Smooth muscle cell of the brain vasculature (primary cell): ENCODE data around the gene MRPL49.
"Not testable (repeated sequence)": the region's sequence is repeated elsewhere in the genome, so short reads cannot be mapped to it uniquely, and the experiment has no call there.

Experiments
- DNase-seq: peaks from one replicate; pipeline ENCODE4 v3.0.0-alpha.2; 2012; ENCODE audit warnings: low read depth, low spot score

Gene MRPL49

DNA sequence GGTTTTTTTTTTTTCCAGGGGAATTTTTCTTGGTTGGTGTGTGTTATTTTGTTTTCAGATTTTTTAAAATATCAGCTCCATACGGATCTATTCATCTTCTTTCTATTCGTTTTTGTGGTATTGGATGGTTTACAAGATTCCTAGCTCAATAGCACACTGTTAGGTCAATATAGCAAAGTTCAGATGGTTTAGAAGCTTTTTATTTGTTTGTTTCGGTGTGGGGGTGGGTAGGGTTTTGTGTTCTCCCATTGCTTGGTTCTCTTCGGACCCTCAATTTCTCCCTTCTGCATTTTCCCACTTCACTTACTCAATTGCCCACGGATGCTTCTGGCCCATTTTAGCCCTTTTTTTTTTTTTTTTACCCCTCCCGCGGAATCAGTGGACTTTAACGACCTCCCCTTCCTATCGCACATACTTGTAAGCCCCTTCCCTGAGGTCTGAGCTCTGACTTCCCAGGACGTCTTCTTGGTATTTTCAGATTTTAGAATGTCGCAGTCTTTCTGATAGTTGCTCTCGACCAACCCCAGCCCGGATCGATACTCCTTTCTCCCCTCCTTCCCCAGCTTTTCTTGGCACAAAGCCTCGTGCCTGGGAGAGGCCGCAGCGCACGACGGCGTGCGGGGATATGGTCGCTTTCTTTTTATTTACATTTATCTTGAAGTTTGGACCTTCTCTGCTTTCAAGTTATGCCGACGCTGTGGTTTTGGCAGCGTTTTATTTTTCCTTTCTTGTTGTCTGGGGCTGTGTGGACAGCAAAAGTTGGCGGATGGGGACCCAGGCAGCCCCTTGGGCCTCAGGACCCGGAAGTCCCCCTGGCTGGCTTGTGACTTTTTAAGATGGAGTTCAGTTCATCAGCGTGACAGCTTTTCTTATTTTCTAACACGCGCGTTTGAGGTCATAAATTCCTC, 43.5 kb downstream of the MRPL49 start:
- no peak for DNase-seq

DNA sequence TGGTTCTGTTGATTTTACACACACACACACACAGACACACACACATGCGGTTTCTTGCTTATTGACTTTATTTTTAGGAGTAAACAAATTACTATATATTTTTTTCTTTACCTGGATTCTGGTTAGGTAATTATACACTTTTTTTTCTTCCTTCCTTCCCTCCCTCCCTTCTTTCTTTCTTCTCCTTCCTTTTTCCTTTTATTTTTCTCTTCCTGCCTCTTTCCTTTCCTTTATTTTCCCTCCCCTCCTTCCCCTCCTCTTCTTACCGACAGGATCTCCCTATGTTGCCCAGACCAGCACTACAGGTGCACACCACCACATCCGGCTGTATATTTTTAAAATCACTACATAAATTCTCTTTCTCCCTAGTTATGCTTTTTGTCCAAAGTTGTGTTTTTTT, 44.8 kb downstream of the MRPL49 start:
- no peak for DNase-seq

DNA sequence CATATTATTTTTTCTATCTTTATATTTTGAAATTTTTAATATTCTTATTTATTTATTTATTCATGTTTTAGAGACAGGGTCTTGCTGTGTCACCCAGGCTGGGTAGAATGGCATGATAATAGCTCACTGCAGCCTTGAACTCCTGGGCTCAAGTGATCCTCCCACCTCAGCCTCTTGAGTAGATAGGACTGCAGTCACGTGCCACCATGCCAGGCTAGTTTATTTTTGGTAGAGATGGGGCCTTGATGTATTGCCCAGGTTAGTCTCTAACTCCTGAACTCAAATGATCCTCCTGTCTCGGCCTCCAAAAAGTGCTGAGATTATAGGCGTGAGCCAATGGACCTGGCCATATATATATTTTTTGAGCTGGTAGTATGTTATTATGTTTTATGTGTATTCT, 45.5 kb downstream of the MRPL49 start:
- no peak for DNase-seq

DNA sequence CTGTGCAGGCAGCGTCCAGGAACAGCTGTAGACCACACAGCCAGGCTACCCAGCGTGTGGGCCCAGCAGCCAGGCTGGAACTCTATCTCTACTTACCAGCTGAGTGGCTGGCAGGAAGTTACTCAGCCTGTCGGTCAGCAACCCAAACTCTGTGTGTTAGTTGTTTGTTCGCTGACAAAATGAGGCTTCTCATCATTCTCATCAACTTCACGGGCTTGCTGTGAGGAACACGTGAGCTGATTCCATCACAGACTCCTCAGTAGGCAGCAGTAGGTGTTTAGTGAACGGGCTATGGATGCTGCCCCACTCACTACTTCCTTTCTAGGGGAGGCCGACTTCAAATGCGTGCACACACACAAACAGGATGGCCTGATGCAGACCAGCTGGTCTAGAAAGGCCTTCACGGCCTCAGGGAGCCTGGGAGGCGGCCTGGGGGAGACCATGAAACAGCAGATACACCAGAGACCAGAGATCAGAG, 47.1 kb downstream of the MRPL49 start:
- peak; percentile 51 for DNase-seq

GRCh38 chr11:65170058-65170534, 48.0 kb downstream of the MRPL49 start, which contains the start of gene SPDYC:
TSS of gene SPDYC (plus strand) at chr11:65170233. CDS start at chr11:65171358, 1,125 bp downstream.
- DNase-seq, result no peak

- DNase-seq, result no peak
These were observed 50.5 kb downstream of the MRPL49 start for GRCh38 chr11:65172600-65172999.

DNA sequence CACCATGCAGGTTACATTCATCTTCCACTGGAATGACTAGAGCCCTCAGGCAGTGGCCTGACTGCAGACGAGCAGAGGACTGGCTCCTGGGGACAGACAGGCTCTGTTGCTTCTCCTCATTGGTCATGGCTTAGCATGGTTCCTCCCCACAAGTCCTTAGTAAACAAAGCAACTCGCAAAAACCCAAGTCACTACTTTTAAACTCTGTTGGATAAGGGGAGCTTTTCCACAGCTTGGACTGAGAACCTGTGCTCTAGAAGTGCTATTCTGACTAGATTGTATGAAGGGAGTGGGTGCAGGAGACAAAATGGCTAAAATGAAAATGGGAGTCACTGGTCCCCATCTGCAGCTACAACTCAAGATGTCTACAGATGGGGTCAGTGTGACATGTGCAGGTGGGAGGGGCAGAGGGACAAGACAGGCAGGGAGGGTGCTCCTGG, 52.5 kb downstream of the MRPL49 start:
- DNase-seq, result not testable (repeated sequence)
